Esophagus squamous epithelium (tissue), 4 donors: Measurements from ENCODE around the gene SEMG1.

Experiments
- POLR2A ChIP-seq, 4 donors: fragments of 450-650 bp; IDR thresholded peaks; one replicate each; pipeline ENCODE4 v1.6.1; 2017; ENCODE audit warnings: antibody characterized with exemption in 4 of 4, mild to moderate bottlenecking in 4 of 4, moderate library complexity in 3 of 4
- TF ChIP-seq, protein P1 (sequence below), 6 experiments: fragments of 450-650 bp in 4 of 6; fragments of 200-600 bp in 2 of 6; sonication (generic) in 2 of 6; IDR thresholded peaks; one replicate each; pipeline ENCODE4 v1.5.1; 2016 to 2019; ENCODE audit warnings: antibody characterized with exemption in 6 of 6, mild to moderate bottlenecking in 4 of 6, moderate library complexity in 4 of 6

DNA sequence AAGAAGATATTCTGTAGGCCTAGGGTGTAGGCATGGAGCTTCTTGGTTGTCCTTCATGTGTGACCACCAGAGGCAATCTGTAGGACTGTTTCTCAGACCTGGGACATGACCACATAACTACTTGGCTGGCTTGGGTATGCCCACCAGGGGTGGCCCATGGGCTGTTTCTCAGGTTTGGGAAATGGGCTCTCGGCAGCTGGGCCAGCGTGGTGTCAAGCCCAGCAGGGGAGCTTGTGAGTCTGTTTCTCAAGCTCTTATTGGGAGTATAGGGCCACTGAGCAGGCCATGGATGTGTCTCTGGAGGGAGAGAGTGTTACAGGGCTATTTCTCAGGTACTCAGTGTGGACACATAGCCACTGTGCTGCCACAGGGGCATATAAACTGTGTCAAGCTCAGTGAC, 11.8 kb downstream of the SEMG1 start:
- TF ChIP-seq, protein P1, sequence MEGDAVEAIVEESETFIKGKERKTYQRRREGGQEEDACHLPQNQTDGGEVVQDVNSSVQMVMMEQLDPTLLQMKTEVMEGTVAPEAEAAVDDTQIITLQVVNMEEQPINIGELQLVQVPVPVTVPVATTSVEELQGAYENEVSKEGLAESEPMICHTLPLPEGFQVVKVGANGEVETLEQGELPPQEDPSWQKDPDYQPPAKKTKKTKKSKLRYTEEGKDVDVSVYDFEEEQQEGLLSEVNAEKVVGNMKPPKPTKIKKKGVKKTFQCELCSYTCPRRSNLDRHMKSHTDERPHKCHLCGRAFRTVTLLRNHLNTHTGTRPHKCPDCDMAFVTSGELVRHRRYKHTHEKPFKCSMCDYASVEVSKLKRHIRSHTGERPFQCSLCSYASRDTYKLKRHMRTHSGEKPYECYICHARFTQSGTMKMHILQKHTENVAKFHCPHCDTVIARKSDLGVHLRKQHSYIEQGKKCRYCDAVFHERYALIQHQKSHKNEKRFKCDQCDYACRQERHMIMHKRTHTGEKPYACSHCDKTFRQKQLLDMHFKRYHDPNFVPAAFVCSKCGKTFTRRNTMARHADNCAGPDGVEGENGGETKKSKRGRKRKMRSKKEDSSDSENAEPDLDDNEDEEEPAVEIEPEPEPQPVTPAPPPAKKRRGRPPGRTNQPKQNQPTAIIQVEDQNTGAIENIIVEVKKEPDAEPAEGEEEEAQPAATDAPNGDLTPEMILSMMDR (IDR thresholded peaks at IDR 0.05), result no peak
- TF ChIP-seq POLR2A (IDR thresholded peaks at IDR 0.05), result no peak
